ENCODE measurements around the gene PAK5.

The PAK5 gene

DNA sequence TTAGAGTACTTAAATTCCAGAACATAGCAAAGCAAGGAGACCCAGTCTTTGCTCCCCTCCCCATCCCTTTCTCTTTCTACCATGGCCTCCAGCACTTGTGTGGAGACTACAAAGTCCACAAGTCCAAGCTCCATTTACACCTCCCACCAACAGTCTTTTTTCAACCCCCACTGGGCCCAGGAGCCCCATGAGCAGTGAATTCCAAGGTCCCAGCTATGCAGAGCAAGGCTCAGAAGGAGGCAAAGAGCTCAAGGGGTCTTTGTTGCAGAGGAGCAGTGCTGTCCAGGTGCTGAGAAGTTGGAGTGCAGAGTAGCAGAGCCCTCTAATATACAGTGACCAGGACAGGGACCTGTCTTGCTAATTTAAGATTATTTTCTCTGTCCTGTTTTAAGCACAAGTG, 9.0 kb downstream of the PAK5 start:
- no peak overlapping the region for H3K27ac ChIP-seq (ENCODE audit: insufficient read depth in 1 of 2, low read depth in 1 of 2, low read length in 2 of 2, poor library complexity in 1 of 2, severe bottlenecking in 2 of 2)
- ChIA-PET CTCF (interaction anchor here (0.6 kb wide), 1 partner anchor 32 kb away, joined by 3 read pairs; no protein-coding TSS in a partner anchor), POLR2A (no interaction called here)
- peaks cover 0 to 1% (median 0%) of the 10 kb centered on the region in 5 experiments for H3K27me3 ChIP-seq (replicated peaks in 2 of 5; ENCODE audit: control insufficient read depth in 4 of 5, insufficient read depth in 5 of 5, low read length in 4 of 5)
- no peak for DNase-seq
- H3K4me3 ChIP-seq (ENCODE audit: control insufficient read depth in 1 of 7, extremely low read depth in 1 of 7, insufficient read depth in 4 of 7, low read depth in 2 of 7, low read length in 6 of 7) = no peak overlapping the region
- H3K4me1 ChIP-seq (ENCODE audit: control extremely low read depth in 1 of 4, control insufficient read depth in 4 of 4, insufficient read depth in 4 of 4, low read length in 3 of 4) = no peaks in the 10 kb centered on the region
- no peaks in the 10 kb centered on the region for H3K9me3 ChIP-seq (ENCODE audit: control extremely low read depth in 1 of 5, control insufficient read depth in 4 of 5, insufficient read depth in 2 of 5, low read depth in 1 of 5, low read length in 4 of 5)
- H3K36me3 ChIP-seq (ENCODE audit: control insufficient read depth in 4 of 4, insufficient read depth in 4 of 4, low read length in 3 of 4) = no peaks in the 10 kb centered on the region

DNA sequence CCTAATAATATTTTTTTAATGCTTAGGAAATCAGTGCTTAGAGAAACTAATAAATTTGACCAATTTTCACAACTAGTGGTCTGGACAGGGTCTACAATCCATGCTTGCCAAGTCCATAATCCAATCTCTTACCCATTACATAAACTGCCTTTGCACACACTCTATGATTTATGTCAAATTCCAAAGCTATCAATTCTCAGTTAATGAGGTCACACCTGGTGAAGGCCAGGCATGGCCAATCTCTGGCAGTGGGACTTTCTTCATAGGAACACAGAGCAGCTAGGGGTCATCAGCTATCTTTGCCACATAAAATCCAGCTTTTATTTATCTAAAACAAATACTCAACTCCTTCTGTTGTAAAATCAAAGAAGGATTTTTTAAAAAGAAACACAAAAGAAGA, 21.2 kb downstream of the PAK5 start:
- Histone ChIP-seq H3K9me3 (ENCODE audit: control extremely low read depth in 1 of 5, control insufficient read depth in 4 of 5, insufficient read depth in 2 of 5, low read depth in 1 of 5, low read length in 4 of 5) (no peaks in the 10 kb centered on the region), H3K36me3 (ENCODE audit: control insufficient read depth in 4 of 4, insufficient read depth in 4 of 4, low read length in 3 of 4) (no peaks in the 10 kb centered on the region), H3K4me3 (ENCODE audit: control insufficient read depth in 1 of 7, extremely low read depth in 1 of 7, insufficient read depth in 4 of 7, low read depth in 2 of 7, low read length in 6 of 7) (no peak overlapping the region), H3K27me3 (replicated peaks in 2 of 5; ENCODE audit: control insufficient read depth in 4 of 5, insufficient read depth in 5 of 5, low read length in 4 of 5) (no peaks in the 10 kb centered on the region), H3K27ac (ENCODE audit: insufficient read depth in 1 of 2, low read depth in 1 of 2, low read length in 2 of 2, poor library complexity in 1 of 2, severe bottlenecking in 2 of 2) (no peak overlapping the region), H3K4me1 (ENCODE audit: control extremely low read depth in 1 of 4, control insufficient read depth in 4 of 4, insufficient read depth in 4 of 4, low read length in 3 of 4) (no peaks in the 10 kb centered on the region)
- ChIA-PET POLR2A (no interaction called here), CTCF (no interaction called here)
- no peak for DNase-seq

DNA sequence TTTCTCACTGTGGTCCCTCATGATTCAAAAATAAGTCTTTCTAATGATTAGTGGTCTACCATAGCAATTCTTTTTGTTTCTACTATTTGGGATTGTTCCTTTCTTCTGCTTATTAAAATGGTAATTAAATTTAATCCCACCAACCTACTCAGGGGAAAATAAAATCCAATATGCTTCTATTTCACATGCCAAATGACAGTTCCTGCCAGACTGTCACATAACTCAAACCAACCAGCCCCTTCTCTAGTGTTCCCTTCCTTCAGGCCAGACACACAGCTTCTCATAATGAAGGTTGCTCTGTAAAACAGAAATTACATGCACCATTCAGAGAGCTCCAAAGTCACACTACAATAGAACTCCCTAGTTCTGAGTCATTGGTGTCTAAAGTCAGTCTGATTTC, 23.2 kb downstream of the PAK5 start:
- no peak overlapping the region for H3K27ac ChIP-seq (ENCODE audit: insufficient read depth in 1 of 2, low read depth in 1 of 2, low read length in 2 of 2, poor library complexity in 1 of 2, severe bottlenecking in 2 of 2)
- H3K4me3 ChIP-seq (ENCODE audit: control insufficient read depth in 1 of 7, extremely low read depth in 1 of 7, insufficient read depth in 4 of 7, low read depth in 2 of 7, low read length in 6 of 7) = no peak overlapping the region
- no peak for DNase-seq
- ChIA-PET CTCF (no interaction called here), POLR2A (no interaction called here)
- no peaks in the 10 kb centered on the region for H3K4me1 ChIP-seq (ENCODE audit: control extremely low read depth in 1 of 4, control insufficient read depth in 4 of 4, insufficient read depth in 4 of 4, low read length in 3 of 4)
- no peaks in the 10 kb centered on the region for H3K27me3 ChIP-seq (replicated peaks in 2 of 5; ENCODE audit: control insufficient read depth in 4 of 5, insufficient read depth in 5 of 5, low read length in 4 of 5)
- H3K9me3 ChIP-seq (ENCODE audit: control extremely low read depth in 1 of 5, control insufficient read depth in 4 of 5, insufficient read depth in 2 of 5, low read depth in 1 of 5, low read length in 4 of 5) = no peaks in the 10 kb centered on the region
- H3K36me3 ChIP-seq (ENCODE audit: control insufficient read depth in 4 of 4, insufficient read depth in 4 of 4, low read length in 3 of 4) = no peaks in the 10 kb centered on the region

DNA sequence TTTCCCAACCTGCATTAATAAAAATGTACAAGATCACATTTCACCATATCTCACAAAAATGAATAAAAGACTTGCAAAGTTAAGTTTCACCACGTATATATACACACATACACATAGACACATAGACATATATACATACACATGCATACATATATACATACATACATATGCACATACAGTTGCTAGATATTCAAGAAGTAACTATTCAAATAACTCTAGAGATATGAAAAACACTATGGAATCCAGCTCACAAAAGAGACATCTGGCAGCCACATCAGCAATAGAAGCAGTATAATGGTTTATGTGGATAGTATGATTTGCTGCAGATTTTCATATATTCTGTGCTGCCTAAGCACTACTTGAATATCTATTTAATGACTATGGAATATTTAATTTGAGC, 28.1 kb downstream of the PAK5 start:
- Histone ChIP-seq H3K36me3 (ENCODE audit: control insufficient read depth in 4 of 4, insufficient read depth in 4 of 4, low read length in 3 of 4) (no peaks in the 10 kb centered on the region), H3K27ac (ENCODE audit: insufficient read depth in 1 of 2, low read depth in 1 of 2, low read length in 2 of 2, poor library complexity in 1 of 2, severe bottlenecking in 2 of 2) (no peak overlapping the region), H3K4me3 (ENCODE audit: control insufficient read depth in 1 of 7, extremely low read depth in 1 of 7, insufficient read depth in 4 of 7, low read depth in 2 of 7, low read length in 6 of 7) (no peak overlapping the region), H3K4me1 (ENCODE audit: control extremely low read depth in 1 of 4, control insufficient read depth in 4 of 4, insufficient read depth in 4 of 4, low read length in 3 of 4) (no peaks in the 10 kb centered on the region), H3K9me3 (ENCODE audit: control extremely low read depth in 1 of 5, control insufficient read depth in 4 of 5, insufficient read depth in 2 of 5, low read depth in 1 of 5, low read length in 4 of 5) (no peaks in the 10 kb centered on the region), H3K27me3 (replicated peaks in 2 of 5; ENCODE audit: control insufficient read depth in 4 of 5, insufficient read depth in 5 of 5, low read length in 4 of 5) (no peaks in the 10 kb centered on the region)
- ChIA-PET POLR2A (no interaction called here), CTCF (interaction anchor here (1.0 kb wide), 1 partner anchor 102 kb away, joined by 3 read pairs; no protein-coding TSS in a partner anchor)
- WGBS (ENCODE audit: insufficient coverage) = 100% methylated on average over 1 of the region's 1 CpG
- DNase-seq = no peak

DNA sequence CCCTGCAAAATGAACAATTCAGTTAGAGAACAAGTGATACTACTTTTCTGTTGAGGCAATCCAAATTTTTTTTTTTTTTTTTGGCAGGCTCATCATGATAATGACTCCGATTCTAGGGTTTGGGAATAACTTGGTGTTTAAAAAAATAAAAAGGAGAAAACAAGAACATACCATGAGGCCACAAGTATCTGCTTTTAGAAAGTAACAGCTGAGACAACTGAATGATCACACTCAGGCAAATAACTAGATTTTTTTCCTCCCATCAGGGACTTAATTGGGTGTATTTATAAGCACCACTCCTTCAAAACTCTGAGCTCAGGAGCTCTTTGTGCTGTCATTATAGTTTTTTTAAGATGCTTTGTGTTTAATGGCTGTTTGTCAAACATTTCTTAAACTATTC, 29.6 kb downstream of the PAK5 start:
- Histone ChIP-seq H3K27ac (ENCODE audit: insufficient read depth in 1 of 2, low read depth in 1 of 2, low read length in 2 of 2, poor library complexity in 1 of 2, severe bottlenecking in 2 of 2) (no peak overlapping the region), H3K27me3 (replicated peaks in 2 of 5; ENCODE audit: control insufficient read depth in 4 of 5, insufficient read depth in 5 of 5, low read length in 4 of 5) (no peaks in the 10 kb centered on the region), H3K9me3 (ENCODE audit: control extremely low read depth in 1 of 5, control insufficient read depth in 4 of 5, insufficient read depth in 2 of 5, low read depth in 1 of 5, low read length in 4 of 5) (no peaks in the 10 kb centered on the region), H3K4me1 (ENCODE audit: control extremely low read depth in 1 of 4, control insufficient read depth in 4 of 4, insufficient read depth in 4 of 4, low read length in 3 of 4) (no peaks in the 10 kb centered on the region), H3K36me3 (ENCODE audit: control insufficient read depth in 4 of 4, insufficient read depth in 4 of 4, low read length in 3 of 4) (no peaks in the 10 kb centered on the region), H3K4me3 (ENCODE audit: control insufficient read depth in 1 of 7, extremely low read depth in 1 of 7, insufficient read depth in 4 of 7, low read depth in 2 of 7, low read length in 6 of 7) (no peak overlapping the region)
- no CpG with 5 or more reads among the region's 1 CpG for WGBS (ENCODE audit: insufficient coverage)
- no peak for DNase-seq
- ChIA-PET CTCF (no interaction called here), POLR2A (no interaction called here)

DNA sequence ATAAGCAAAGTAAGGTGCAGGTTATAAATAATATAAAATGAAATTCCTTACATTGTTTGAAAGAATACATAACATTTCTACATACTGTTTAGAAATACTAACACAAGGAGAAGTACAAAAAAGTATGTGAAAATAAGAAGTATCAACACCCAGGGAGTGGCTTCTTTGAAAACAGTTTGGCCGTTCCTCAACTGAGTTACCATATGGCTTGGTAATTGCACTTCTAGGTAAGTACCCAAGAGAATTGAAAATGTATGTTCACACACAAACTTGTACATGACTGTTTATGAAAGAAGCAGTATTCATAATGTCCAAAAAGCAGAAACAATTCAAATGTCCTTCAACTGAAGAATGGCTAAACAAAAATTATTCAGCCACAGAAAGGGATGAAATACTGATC, 30.7 kb downstream of the PAK5 start:
- Histone ChIP-seq H3K27me3 (replicated peaks in 2 of 5; ENCODE audit: control insufficient read depth in 4 of 5, insufficient read depth in 5 of 5, low read length in 4 of 5) (no peaks in the 10 kb centered on the region), H3K4me3 (ENCODE audit: control insufficient read depth in 1 of 7, extremely low read depth in 1 of 7, insufficient read depth in 4 of 7, low read depth in 2 of 7, low read length in 6 of 7) (no peak overlapping the region), H3K9me3 (ENCODE audit: control extremely low read depth in 1 of 5, control insufficient read depth in 4 of 5, insufficient read depth in 2 of 5, low read depth in 1 of 5, low read length in 4 of 5) (no peaks in the 10 kb centered on the region), H3K4me1 (ENCODE audit: control extremely low read depth in 1 of 4, control insufficient read depth in 4 of 4, insufficient read depth in 4 of 4, low read length in 3 of 4) (no peaks in the 10 kb centered on the region), H3K27ac (ENCODE audit: insufficient read depth in 1 of 2, low read depth in 1 of 2, low read length in 2 of 2, poor library complexity in 1 of 2, severe bottlenecking in 2 of 2) (no peak overlapping the region), H3K36me3 (ENCODE audit: control insufficient read depth in 4 of 4, insufficient read depth in 4 of 4, low read length in 3 of 4) (no peaks in the 10 kb centered on the region)
- ChIA-PET POLR2A (no interaction called here), CTCF (no interaction called here)
- no peak for DNase-seq
- WGBS (ENCODE audit: insufficient coverage) = no CpG with 5 or more reads among the region's 1 CpG

DNA sequence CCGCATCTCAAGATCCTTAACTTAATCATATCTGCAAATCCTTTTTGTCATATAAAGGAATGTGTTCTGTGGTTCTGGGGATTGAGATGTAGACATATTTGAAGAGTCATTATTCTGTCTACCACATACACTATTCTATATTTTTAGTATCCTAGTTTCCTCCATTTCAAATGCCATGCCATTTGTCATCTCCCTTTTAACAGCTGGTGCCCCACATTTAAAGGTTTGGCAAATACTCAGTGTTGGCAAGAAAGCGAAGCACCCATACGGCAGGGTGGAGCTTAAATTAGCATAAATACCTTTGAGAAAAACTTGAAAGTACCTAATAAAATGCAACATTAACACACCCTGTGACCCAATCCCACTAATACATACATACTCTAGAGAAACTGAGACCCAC, 31.7 kb downstream of the PAK5 start:
- WGBS (ENCODE audit: insufficient coverage) = no CpG with 5 or more reads among the region's 3 CpGs
- H3K36me3 ChIP-seq (ENCODE audit: control insufficient read depth in 4 of 4, insufficient read depth in 4 of 4, low read length in 3 of 4) = no peaks in the 10 kb centered on the region
- CTCF ChIA-PET = interaction anchor here (0.7 kb wide), 1 partner anchor 936 kb away, joined by 3 read pairs; no protein-coding TSS in a partner anchor

DNA sequence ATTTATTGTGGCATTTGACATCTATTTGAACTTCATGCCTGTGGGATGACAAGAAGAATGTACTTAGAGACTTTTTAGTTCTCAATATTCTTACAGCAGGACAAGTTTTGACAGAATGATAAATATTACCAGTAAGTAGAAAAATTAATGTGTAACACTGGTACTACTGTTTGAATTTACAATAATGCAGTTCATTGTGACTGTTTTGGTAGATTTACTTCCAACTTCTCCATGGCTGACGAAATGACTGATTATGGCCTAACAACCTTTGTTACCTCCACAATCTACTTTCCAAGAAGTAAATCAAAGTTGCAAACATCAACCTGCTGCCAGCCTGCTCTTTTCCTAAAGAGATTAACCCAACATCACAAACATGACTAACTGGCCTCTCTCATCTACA, 38.5 kb downstream of the PAK5 start:
- ChIA-PET CTCF (no interaction called here), POLR2A (no interaction called here)
- WGBS (ENCODE audit: insufficient coverage) = 86% methylated on average over 1 of the region's 1 CpG
- Histone ChIP-seq H3K36me3 (ENCODE audit: control insufficient read depth in 4 of 4, insufficient read depth in 4 of 4, low read length in 3 of 4) (no peaks in the 10 kb centered on the region), H3K4me3 (ENCODE audit: control insufficient read depth in 1 of 7, extremely low read depth in 1 of 7, insufficient read depth in 4 of 7, low read depth in 2 of 7, low read length in 6 of 7) (no peak overlapping the region), H3K27ac (ENCODE audit: insufficient read depth in 1 of 2, low read depth in 1 of 2, low read length in 2 of 2, poor library complexity in 1 of 2, severe bottlenecking in 2 of 2) (no peak overlapping the region), H3K9me3 (ENCODE audit: control extremely low read depth in 1 of 5, control insufficient read depth in 4 of 5, insufficient read depth in 2 of 5, low read depth in 1 of 5, low read length in 4 of 5) (no peaks in the 10 kb centered on the region), H3K27me3 (replicated peaks in 2 of 5; ENCODE audit: control insufficient read depth in 4 of 5, insufficient read depth in 5 of 5, low read length in 4 of 5) (no peaks in the 10 kb centered on the region), H3K4me1 (ENCODE audit: control extremely low read depth in 1 of 4, control insufficient read depth in 4 of 4, insufficient read depth in 4 of 4, low read length in 3 of 4) (no peaks in the 10 kb centered on the region)
- no peak for DNase-seq

More for the DNA sequence above, 31.7 kb downstream of the PAK5 start:
- no peaks in the 10 kb centered on the region for H3K27me3 ChIP-seq (replicated peaks in 2 of 5; ENCODE audit: control insufficient read depth in 4 of 5, insufficient read depth in 5 of 5, low read length in 4 of 5)
- H3K9me3 ChIP-seq (ENCODE audit: control extremely low read depth in 1 of 5, control insufficient read depth in 4 of 5, insufficient read depth in 2 of 5, low read depth in 1 of 5, low read length in 4 of 5) = no peaks in the 10 kb centered on the region
- no peaks in the 10 kb centered on the region for H3K4me1 ChIP-seq (ENCODE audit: control extremely low read depth in 1 of 4, control insufficient read depth in 4 of 4, insufficient read depth in 4 of 4, low read length in 3 of 4)
- no peak overlapping the region for H3K27ac ChIP-seq (ENCODE audit: insufficient read depth in 1 of 2, low read depth in 1 of 2, low read length in 2 of 2, poor library complexity in 1 of 2, severe bottlenecking in 2 of 2)
- POLR2A ChIA-PET = no interaction called here
- no peak overlapping the region for H3K4me3 ChIP-seq (ENCODE audit: control insufficient read depth in 1 of 7, extremely low read depth in 1 of 7, insufficient read depth in 4 of 7, low read depth in 2 of 7, low read length in 6 of 7)
- DNase-seq = no peak

All from common myeloid progenitor, CD34-positive (primary cell).